Measurements from ENCODE around the gene CST3.

CST3 gene

DNA sequence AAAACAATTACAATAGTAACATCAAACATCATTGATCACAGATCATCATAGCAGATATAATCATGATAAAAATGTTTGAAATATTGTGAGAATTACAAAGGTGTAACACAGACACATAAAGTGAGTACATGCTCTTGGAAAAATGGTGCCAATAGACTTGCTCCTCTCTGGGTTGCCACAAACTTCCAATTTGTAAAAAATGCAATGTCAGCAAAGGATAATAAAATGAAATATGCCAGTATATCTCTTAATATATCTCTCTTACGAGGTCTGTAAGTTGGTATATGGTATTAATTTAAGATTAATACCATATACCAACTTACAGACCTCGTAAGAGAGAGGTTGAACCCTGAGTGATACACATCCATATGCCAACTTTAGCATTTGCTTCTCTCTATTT, 13.4 kb upstream of the CST3 start:
- H3K4me3 ChIP-seq (ENCODE audit: low read depth, low read length) = no peak overlapping the region
- TF ChIP-seq, protein P1, sequence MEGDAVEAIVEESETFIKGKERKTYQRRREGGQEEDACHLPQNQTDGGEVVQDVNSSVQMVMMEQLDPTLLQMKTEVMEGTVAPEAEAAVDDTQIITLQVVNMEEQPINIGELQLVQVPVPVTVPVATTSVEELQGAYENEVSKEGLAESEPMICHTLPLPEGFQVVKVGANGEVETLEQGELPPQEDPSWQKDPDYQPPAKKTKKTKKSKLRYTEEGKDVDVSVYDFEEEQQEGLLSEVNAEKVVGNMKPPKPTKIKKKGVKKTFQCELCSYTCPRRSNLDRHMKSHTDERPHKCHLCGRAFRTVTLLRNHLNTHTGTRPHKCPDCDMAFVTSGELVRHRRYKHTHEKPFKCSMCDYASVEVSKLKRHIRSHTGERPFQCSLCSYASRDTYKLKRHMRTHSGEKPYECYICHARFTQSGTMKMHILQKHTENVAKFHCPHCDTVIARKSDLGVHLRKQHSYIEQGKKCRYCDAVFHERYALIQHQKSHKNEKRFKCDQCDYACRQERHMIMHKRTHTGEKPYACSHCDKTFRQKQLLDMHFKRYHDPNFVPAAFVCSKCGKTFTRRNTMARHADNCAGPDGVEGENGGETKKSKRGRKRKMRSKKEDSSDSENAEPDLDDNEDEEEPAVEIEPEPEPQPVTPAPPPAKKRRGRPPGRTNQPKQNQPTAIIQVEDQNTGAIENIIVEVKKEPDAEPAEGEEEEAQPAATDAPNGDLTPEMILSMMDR (IDR thresholded peaks at IDR 0.05; ENCODE audit: borderline replicate concordance, insufficient read depth, low read depth, low read length) = no peak

DNA sequence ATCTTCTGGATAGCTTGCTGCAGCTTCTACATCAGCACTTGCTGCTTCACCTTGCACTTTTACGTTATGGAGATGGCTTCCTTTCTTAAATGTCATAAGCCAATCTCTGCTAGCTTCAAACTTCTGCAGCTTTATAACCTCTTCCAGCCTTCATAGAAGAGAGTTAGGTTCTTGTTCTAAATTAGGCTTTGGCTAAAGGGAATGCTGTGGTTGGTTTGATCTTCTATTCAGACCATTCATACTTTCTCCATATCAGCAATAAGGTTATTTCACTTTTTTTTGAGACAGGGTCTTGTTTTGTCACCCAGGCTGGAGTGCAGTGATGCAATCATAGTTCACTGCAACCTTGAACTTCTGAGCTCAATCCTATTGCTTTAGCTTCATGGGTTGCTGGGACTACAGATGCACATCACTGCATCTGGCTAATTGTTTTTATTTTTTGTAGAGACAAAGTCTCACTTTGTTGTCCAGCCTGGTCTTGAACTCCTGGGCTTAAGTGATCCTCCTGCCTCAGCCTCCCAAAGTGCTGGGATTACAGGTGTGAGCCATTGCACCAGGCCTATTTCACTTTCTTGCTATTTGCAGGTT, 12.2 kb upstream of the CST3 start:
- H3K4me3 ChIP-seq (ENCODE audit: low read depth, low read length) = no peak overlapping the region
- TF ChIP-seq, protein P1 (IDR thresholded peaks at IDR 0.05; ENCODE audit: borderline replicate concordance, insufficient read depth, low read depth, low read length) = no peak

DNA sequence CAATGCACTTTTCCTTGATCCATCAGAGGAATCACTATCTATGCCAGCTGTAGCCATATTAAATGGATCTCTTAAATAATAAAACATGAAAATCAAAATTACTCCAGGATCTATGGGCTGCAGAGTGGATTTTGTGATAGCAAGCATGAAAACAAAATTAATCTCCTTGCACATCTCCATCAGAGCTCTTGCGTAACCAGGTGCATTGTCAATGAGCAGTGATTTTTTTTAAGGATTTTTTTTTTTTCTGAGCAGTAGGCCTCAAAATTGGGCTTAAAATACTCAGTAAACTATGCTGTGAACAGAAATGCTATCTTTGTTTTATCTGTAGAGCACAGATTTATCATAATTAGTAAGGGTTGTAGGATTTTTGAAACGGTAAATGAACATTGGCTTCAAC, 11.5 kb upstream of the CST3 start:
- no peak overlapping the region for H3K4me3 ChIP-seq (ENCODE audit: low read depth, low read length)
- TF ChIP-seq, protein P1 (IDR thresholded peaks at IDR 0.05; ENCODE audit: borderline replicate concordance, insufficient read depth, low read depth, low read length) = no peak

DNA sequence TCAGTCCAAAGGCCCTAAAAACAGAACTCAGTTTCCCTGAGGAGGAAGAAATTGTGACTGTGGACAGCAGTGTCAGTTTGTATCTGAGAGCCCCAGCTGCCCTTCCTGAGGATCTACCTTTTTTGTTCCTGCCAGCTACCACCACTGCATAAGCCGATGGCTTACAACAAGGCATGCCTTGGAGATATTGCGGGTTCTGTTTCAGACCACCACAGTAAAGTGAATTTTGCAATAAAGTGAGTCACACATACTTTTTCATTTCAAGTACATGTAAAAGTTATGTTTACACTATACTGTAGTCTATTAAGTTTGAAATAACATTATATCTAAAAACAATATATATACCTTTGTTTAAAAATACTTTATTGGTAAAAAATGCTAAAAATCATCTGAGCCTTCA, 9.6 kb upstream of the CST3 start:
- no peak overlapping the region for H3K4me3 ChIP-seq (ENCODE audit: low read depth, low read length)
- TF ChIP-seq, protein P1 (IDR thresholded peaks at IDR 0.05; ENCODE audit: borderline replicate concordance, insufficient read depth, low read depth, low read length) = no peak

DNA sequence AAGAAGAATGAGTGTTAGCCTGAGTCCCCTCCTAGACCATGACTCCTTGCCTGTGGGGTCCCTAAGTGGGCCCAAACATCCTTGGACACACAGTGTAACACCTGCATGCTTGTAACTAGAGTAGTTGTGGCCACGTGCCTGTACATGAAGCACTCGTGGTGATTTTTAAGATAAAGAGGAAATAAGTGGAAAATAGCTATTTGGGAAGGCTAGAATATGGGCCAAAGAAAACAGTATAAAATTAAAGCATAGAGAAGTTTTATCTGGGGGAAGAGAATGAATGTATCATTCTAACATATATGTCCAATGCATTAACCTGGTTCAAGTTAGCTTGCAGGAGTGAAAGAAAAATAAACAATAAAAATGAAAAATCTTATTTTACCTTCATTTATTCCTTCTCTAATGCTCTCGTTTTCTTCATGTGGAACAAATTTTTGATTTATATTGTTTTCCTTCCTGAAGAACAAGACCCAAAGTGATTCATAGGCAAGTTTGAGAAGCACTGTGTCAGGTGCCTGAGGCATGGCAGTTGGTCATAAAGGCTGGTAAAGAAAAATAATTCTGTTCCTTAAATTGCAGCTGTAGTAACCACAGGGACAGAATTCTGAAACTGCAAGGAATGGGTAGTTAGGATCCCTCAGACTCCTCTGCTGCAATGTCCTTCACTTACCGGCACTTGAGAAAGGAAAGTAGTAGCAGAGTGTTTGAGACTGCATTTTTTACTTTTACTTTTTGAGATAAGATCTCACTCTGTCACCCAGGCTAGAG, 8.5 kb upstream of the CST3 start:
- no peak overlapping the region for H3K4me3 ChIP-seq (ENCODE audit: low read depth, low read length)
- TF ChIP-seq, protein P1 (IDR thresholded peaks at IDR 0.05; ENCODE audit: borderline replicate concordance, insufficient read depth, low read depth, low read length) = no peak

DNA sequence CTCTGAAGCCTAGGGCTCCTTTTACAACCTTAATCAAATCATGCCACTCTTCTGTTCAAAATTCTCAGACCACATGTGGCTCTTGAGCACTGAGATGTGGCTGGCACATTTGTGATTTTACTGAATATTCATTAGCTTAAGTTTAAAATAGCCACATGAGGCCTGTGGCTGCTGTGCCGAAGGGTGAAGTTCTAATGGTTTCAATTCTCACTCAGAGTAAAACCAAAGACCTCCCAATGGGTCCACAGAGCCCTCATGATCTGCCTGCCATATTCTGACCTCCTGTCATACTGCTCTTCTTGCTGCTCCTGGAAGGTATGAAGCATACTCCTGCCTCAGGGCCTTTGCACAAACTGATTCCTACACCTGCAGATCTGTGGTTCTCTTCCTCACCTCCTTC, 7.8 kb upstream of the CST3 start:
- TF ChIP-seq, protein P1 (IDR thresholded peaks at IDR 0.05; ENCODE audit: borderline replicate concordance, insufficient read depth, low read depth, low read length) = no peak
- no peak overlapping the region for H3K4me3 ChIP-seq (ENCODE audit: low read depth, low read length)

DNA sequence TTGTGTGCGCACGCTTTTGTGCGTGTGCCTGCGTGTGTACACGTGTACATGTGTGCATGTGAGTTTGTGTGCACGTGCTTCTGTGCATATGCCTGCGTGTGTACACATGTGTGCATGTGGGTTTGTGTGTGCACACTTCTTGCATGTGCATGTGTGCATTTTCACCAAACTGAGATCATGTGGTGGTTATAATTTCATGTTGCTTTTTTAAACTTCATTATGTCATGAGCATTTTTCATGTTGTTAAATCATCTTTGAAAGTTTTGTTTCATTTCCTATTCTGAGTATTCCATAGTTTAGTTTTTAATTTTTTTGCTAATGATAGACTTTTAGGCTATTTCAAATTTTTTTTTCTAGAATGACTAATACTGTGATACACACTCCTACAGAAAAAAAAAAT, 6.4 kb upstream of the CST3 start:
- H3K4me3 ChIP-seq (ENCODE audit: low read depth, low read length) = no peak overlapping the region
- TF ChIP-seq, protein P1 (IDR thresholded peaks at IDR 0.05; ENCODE audit: borderline replicate concordance, insufficient read depth, low read depth, low read length) = no peak

Data from GM12875 (cell line).